Tibial nerve (tissue), 4 donors: ENCODE measurements around the gene DPEP3.

ENCODE experiments used
- CTCF ChIP-seq, 5 experiments: fragments of 200-600 bp in 3 of 5; fragments of 450-650 bp in 2 of 5; sonication (generic) in 3 of 5; IDR thresholded peaks; one replicate each; pipeline ENCODE4 v1.5.1; 2016 to 2019; ENCODE audit warnings: antibody characterized with exemption in 5 of 5, mild to moderate bottlenecking in 3 of 5, moderate library complexity in 2 of 5
- EP300 ChIP-seq, 2 donors: sonication (generic); formaldehyde crosslinking; IDR thresholded peaks; one replicate each; pipeline ENCODE4 v1.6.1; 2017; ENCODE audit warnings: antibody characterized with exemption in 2 of 2, mild to moderate bottlenecking in 1 of 2
- POLR2A ChIP-seq, 2 donors: fragments of 450-650 bp; IDR thresholded peaks; one replicate each; pipeline ENCODE4 v1.6.1; 2017; ENCODE audit warnings: antibody characterized with exemption in 2 of 2, mild to moderate bottlenecking in 2 of 2, moderate library complexity in 2 of 2

- TF ChIP-seq POLR2A (IDR thresholded peaks at IDR 0.05) (peak in 1 of 2 donors; percentile 20), EP300 (IDR thresholded peaks at IDR 0.05) (peak in 1 of 2 donors; percentile 42), CTCF (IDR thresholded peaks at IDR 0.05) (peak; percentile 98 to 99 (median 99))
Measured at GRCh38 chr16:67993207-67994039, 13.1 kb upstream of the DPEP3 start.
